Prostate gland (tissue), 2 donors: Measurements from ENCODE around the gene SERPINA10. TPM values are rescaled to one million over a fixed set of nuclear protein-coding genes. Genes with fewer than 3 reads are reported as not detected.

ENCODE experiments used
- DNase-seq: peaks from one replicate; pipeline ENCODE4 v3.0.0-alpha.2; 2019; ENCODE audit warnings: low spot score
- H3K27ac ChIP-seq, 2 donors: fragments of 200-600 bp; sonication (generic); 2 replicates each; pipeline ENCODE4 v1.5.1; 2017 to 2019
- H3K27me3 ChIP-seq: fragments of 200-600 bp; sonication (generic); replicated peaks from 2 replicates; pipeline ENCODE4 v1.5.1; 2019; ENCODE audit not compliant: insufficient read depth
- H3K36me3 ChIP-seq, 2 donors: fragments of 200-600 bp; sonication (generic); 1 replicate in 1 of 2; 2 replicates in 1 of 2; pipeline versions ENCODE4 v1.5.1 to v1.8.1; 2017 to 2019
- H3K4me1 ChIP-seq: fragments of 200-600 bp; sonication (generic); replicated peaks from 2 replicates; pipeline ENCODE4 v1.5.1; 2019
- H3K4me3 ChIP-seq, 2 donors: fragments of 200-600 bp; sonication (generic); 2 replicates each; pipeline ENCODE4 v1.5.1; 2017 to 2019
- H3K9me3 ChIP-seq: fragments of 200-600 bp; sonication (generic); 2 replicates; pipeline ENCODE4 v1.5.1; 2017
- POLR2A ChIP-seq: fragments of 450-650 bp; IDR thresholded peaks from one replicate; pipeline ENCODE4 v1.6.1; 2016; ENCODE audit warnings: antibody characterized with exemption, mild to moderate bottlenecking
- POLR2AphosphoS5 ChIP-seq: sonication (generic); formaldehyde crosslinking; IDR thresholded peaks from one replicate; pipeline ENCODE4 v1.6.1; 2017; ENCODE audit warnings: antibody characterized with exemption
- WGBS: methylation state at CpG from one replicate; pipeline ENCODE4 v1.1.5; 2018; 5-methylcytosine and 5-hydroxymethylcytosine counted together
- intact Hi-C: fragments of 100-400 bp; cut with DNase I; formaldehyde crosslinking; loops from one replicate; pipeline ENCODE4 v1.14.2; 2022
- total RNA-seq, 2 donors: library from RNA; depleted of rRNA; stranded (reverse); fragments of >200 nt; gene quantifications; one replicate each; pipeline ENCODE4 v1.1.0, GENCODE V29; 2016
- TF ChIP-seq, protein P1 (sequence below), 4 experiments: fragments of 200-600 bp in 2 of 4; fragments of 450-650 bp in 2 of 4; sonication (generic) in 2 of 4; IDR thresholded peaks; 1 replicate in 3 of 4; 2 replicates in 1 of 4; pipeline ENCODE4 v1.5.1; 2016 to 2019; ENCODE audit warnings: antibody characterized with exemption in 4 of 4, mild to moderate bottlenecking in 2 of 4, moderate library complexity in 2 of 4

The SERPINA10 gene
- total RNA-seq, 2 donors from 2014 or later = not detected

DNA sequence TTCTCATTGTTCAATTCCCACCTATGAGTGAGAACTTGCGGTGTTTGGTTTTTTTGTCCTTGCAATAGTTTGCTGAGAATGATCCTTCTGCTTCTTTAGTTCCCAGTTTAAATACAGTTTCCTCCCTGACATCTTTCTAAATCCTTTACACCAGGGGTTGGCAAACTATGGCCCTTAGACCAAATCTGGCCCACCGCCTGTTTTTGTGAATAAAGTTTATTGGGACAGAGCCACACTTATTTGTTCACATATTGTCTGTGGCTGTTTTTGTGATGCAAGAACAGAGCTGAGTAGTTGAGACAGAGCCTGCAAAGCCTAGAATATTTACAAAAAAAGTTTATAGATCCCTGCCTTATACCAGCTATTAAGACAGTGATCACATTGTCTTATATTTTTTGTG, 53.7 kb downstream of the SERPINA10 start:
- H3K27ac ChIP-seq = no peak overlapping the region
- H3K9me3 ChIP-seq = no peaks in the 10 kb centered on the region
- H3K4me3 ChIP-seq = no peak overlapping the region
- no peaks in the 10 kb centered on the region for H3K27me3 ChIP-seq
- WGBS = 83% methylated on average over 2 of the region's 2 CpGs
- DNase-seq = no peak
- no peaks in the 10 kb centered on the region for H3K4me1 ChIP-seq
- intact Hi-C loops = no loop called here
- no peaks in the 10 kb centered on the region for H3K36me3 ChIP-seq
- TF ChIP-seq, protein P1, sequence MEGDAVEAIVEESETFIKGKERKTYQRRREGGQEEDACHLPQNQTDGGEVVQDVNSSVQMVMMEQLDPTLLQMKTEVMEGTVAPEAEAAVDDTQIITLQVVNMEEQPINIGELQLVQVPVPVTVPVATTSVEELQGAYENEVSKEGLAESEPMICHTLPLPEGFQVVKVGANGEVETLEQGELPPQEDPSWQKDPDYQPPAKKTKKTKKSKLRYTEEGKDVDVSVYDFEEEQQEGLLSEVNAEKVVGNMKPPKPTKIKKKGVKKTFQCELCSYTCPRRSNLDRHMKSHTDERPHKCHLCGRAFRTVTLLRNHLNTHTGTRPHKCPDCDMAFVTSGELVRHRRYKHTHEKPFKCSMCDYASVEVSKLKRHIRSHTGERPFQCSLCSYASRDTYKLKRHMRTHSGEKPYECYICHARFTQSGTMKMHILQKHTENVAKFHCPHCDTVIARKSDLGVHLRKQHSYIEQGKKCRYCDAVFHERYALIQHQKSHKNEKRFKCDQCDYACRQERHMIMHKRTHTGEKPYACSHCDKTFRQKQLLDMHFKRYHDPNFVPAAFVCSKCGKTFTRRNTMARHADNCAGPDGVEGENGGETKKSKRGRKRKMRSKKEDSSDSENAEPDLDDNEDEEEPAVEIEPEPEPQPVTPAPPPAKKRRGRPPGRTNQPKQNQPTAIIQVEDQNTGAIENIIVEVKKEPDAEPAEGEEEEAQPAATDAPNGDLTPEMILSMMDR (IDR thresholded peaks at IDR 0.05) = no peak
- TF ChIP-seq POLR2A = no peak
- no peak for TF ChIP-seq POLR2AphosphoS5

DNA sequence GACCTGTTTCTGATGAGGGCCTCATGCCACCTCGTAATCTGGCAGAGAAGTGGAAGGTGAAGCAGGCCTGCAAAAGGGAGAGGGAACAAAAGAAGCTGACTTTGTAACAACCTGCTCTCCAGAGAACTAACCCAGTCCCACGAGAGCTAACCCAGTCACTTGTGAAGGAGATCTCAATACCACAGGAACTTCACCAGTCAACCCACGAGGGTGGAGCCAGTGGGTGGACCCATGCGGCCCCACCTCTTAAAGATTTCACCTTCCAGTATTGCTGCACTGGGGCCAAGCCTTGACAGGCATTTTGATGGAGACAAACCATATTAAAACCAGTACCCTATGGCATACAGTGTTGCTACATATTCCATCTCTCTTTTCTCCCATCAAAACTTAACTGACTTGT, 55.1 kb downstream of the SERPINA10 start:
- Histone ChIP-seq H3K4me3 (no peak overlapping the region), H3K4me1 (no peaks in the 10 kb centered on the region), H3K9me3 (no peaks in the 10 kb centered on the region), H3K27me3 (no peaks in the 10 kb centered on the region), H3K27ac (no peak overlapping the region), H3K36me3 (no peaks in the 10 kb centered on the region)
- intact Hi-C loops = no loop called here
- 73% methylated on average over 4 of the region's 4 CpGs for WGBS
- DNase-seq = no peak
- TF ChIP-seq, protein P1 (IDR thresholded peaks at IDR 0.05) = no peak
- TF ChIP-seq POLR2A = no peak
- TF ChIP-seq POLR2AphosphoS5 = no peak

DNA sequence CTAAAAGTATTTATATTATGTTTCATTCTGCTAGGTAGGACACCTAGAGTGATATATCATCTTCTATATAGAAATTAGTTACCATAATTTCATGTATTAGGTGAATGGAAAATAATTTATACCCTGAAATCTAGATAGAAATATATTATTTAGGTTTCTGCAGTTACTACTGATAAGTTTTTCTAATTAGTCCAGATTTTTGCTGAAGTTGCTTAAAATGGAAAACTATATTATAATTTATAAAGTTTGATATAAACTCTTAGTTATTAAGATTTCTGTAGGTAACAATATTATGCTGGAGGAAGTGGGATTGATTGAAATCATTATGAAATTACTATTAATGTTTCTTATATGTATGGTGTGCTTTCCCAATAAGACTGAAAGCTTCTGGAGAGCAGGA, 56.0 kb downstream of the SERPINA10 start:
- Histone ChIP-seq H3K27ac (no peak overlapping the region), H3K4me3 (no peak overlapping the region), H3K27me3 (no peaks in the 10 kb centered on the region), H3K9me3 (no peaks in the 10 kb centered on the region), H3K36me3 (no peaks in the 10 kb centered on the region), H3K4me1 (no peaks in the 10 kb centered on the region)
- intact Hi-C loops = no loop called here
- no peak for DNase-seq
- TF ChIP-seq POLR2AphosphoS5 = no peak
- TF ChIP-seq, protein P1 (IDR thresholded peaks at IDR 0.05) = no peak

Other genes starting within 250 kb of the SERPINA10 start
- gene DDX24, start 212.1 kb downstream of the SERPINA10 start, total RNA-seq = 100 to 1,000 TPM; 136 to 393 TPM
- gene IFI27L1, start 212.0 kb downstream of the SERPINA10 start, total RNA-seq = 100 to 1,000 TPM in 1 of 2 donors, 10 to 100 TPM in 1; 11.1 to 138 TPM
- 100 to 1,000 TPM in 1 of 2 donors, 10 to 100 TPM in 1; 88.4 to 529 TPM for gene IFI27, start 182.5 kb downstream of the SERPINA10 start, total RNA-seq
- 100 to 1,000 TPM in 1 of 2 donors, 10 to 100 TPM in 1; 23.3 to 118 TPM for gene IFI27L2, start 163.7 kb downstream of the SERPINA10 start, total RNA-seq
- 1 to 10 TPM in 1 of 2 donors, under 1 TPM in 1; 0.32 to 9.5 TPM for gene PPP4R4, start 118.9 kb downstream of the SERPINA10 start, total RNA-seq
- not detected for gene SERPINA6, start 30.1 kb upstream of the SERPINA10 start, total RNA-seq
- not detected for gene SERPINA2, start 73.4 kb upstream of the SERPINA10 start, total RNA-seq
- gene SERPINA1, start 95.3 kb upstream of the SERPINA10 start, total RNA-seq = 1 to 10 TPM; 4.9 to 9.8 TPM
- gene SERPINA11, start 159.5 kb upstream of the SERPINA10 start, total RNA-seq = not detected
- not detected for gene SERPINA9, start 182.9 kb upstream of the SERPINA10 start, total RNA-seq
- gene SERPINA12, start 216.2 kb upstream of the SERPINA10 start, total RNA-seq = 1 to 10 TPM in 1 of 2 donors, under 1 TPM in 1; 0.82 to 1.1 TPM